ENCODE data around the gene ZNF789. TPM values are rescaled to one million over a fixed set of nuclear protein-coding genes. Genes with fewer than 3 reads are reported as not detected.

ZNF789 gene
- total and polyA plus RNA-seq, 9 of the 15 experiments (the other 6 are each of a cell fraction or from before 2014, with no cell fraction given) = 6.1 to 57.0 (median 24.8) TPM

DNA sequence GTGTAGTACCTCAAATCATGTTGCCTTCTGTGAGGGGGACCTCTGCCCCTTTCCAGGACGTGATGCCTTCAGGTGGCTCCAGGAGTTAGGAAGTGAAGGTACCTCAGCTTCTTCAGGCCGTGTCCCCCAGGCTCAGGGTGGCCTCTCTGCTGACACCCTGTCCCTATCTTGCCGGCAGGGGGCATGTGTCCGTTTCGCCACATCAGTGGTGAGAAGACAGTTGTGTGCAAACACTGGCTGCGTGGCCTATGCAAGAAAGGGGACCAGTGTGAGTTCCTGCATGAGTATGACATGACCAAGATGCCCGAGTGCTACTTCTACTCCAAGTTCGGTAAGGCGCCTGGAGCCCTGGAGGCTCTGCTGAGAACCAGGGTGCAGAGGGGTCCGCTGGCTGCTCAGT is 24.7 kb upstream of the ZNF789 start (continued):
- TF ChIP-seq, protein P1, sequence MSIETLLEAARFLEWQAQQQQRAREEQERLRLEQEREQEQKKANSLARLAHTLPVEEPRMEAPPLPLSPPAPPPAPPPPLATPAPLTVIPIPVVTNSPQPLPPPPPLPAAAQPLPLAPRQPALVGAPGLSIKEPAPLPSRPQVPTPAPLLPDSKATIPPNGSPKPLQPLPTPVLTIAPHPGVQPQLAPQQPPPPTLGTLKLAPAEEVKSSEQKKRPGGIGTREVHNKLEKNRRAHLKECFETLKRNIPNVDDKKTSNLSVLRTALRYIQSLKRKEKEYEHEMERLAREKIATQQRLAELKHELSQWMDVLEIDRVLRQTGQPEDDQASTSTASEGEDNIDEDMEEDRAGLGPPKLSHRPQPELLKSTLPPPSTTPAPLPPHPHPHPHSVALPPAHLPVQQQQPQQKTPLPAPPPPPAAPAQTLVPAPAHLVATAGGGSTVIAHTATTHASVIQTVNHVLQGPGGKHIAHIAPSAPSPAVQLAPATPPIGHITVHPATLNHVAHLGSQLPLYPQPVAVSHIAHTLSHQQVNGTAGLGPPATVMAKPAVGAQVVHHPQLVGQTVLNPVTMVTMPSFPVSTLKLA (conservative IDR thresholded peaks at IDR 0.05) = no peak
- 0 out of 2 replicates have a peak, but pooled peaks have one; percentile 30 for TF ChIP-seq XRCC5 (IDR thresholded peaks at IDR 0.05; ENCODE audit: low read depth, low read length)
- TF ChIP-seq, protein P2, sequence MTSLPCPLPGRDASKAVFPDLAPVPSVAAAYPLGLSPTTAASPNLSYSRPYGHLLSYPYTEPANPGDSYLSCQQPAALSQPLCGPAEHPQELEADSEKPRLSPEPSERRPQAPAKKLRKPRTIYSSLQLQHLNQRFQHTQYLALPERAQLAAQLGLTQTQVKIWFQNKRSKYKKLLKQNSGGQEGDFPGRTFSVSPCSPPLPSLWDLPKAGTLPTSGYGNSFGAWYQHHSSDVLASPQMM (CRISPR knock-in tag; IDR thresholded peaks at IDR 0.05) = no peak
- TF ChIP-seq, protein P3, sequence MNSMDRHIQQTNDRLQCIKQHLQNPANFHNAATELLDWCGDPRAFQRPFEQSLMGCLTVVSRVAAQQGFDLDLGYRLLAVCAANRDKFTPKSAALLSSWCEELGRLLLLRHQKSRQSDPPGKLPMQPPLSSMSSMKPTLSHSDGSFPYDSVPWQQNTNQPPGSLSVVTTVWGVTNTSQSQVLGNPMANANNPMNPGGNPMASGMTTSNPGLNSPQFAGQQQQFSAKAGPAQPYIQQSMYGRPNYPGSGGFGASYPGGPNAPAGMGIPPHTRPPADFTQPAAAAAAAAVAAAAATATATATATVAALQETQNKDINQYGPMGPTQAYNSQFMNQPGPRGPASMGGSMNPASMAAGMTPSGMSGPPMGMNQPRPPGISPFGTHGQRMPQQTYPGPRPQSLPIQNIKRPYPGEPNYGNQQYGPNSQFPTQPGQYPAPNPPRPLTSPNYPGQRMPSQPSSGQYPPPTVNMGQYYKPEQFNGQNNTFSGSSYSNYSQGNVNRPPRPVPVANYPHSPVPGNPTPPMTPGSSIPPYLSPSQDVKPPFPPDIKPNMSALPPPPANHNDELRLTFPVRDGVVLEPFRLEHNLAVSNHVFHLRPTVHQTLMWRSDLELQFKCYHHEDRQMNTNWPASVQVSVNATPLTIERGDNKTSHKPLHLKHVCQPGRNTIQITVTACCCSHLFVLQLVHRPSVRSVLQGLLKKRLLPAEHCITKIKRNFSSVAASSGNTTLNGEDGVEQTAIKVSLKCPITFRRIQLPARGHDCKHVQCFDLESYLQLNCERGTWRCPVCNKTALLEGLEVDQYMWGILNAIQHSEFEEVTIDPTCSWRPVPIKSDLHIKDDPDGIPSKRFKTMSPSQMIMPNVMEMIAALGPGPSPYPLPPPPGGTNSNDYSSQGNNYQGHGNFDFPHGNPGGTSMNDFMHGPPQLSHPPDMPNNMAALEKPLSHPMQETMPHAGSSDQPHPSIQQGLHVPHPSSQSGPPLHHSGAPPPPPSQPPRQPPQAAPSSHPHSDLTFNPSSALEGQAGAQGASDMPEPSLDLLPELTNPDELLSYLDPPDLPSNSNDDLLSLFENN (IDR thresholded peaks at IDR 0.05; ENCODE audit: low read depth in 2 of 2, low read length in 2 of 2) = no peak
- TF ChIP-seq ZFP36 (IDR thresholded peaks at IDR 0.05; ENCODE audit: low read depth, low read length, partially characterized antibody) = no peak
- no peak for TF ChIP-seq SRSF9 (IDR thresholded peaks at IDR 0.05; ENCODE audit: borderline replicate concordance, low read depth, low read length)
- TF ChIP-seq KDM2B (CRISPR knock-in tag; IDR thresholded peaks at IDR 0.05) = no peak
- TF ChIP-seq, protein P4, sequence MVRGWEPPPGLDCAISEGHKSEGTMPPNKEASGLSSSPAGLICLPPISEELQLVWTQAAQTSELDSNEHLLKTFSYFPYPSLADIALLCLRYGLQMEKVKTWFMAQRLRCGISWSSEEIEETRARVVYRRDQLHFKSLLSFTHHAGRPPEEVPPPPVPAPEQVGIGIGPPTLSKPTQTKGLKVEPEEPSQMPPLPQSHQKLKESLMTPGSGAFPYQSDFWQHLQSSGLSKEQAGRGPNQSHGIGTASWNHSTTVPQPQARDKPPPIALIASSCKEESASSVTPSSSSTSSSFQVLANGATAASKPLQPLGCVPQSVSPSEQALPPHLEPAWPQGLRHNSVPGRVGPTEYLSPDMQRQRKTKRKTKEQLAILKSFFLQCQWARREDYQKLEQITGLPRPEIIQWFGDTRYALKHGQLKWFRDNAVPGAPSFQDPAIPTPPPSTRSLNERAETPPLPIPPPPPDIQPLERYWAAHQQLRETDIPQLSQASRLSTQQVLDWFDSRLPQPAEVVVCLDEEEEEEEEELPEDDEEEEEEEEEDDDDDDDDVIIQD (CRISPR knock-in tag; IDR thresholded peaks at IDR 0.05) = no peak
- TF ChIP-seq TFAM (CRISPR knock-in tag; conservative IDR thresholded peaks at IDR 0.05) = no peak
- no peak for TF ChIP-seq PCBP2 (IDR thresholded peaks at IDR 0.05; ENCODE audit: low read depth, low read length, poor library complexity, severe bottlenecking)
- no peak for TF ChIP-seq MCM7 (IDR thresholded peaks at IDR 0.05)
- no peak for TF ChIP-seq FOXA3 (CRISPR knock-in tag; conservative IDR thresholded peaks at IDR 0.05 in 1 of 2, IDR thresholded peaks at IDR 0.05 in 1 of 2)
- no peak for TF ChIP-seq MCM2 (IDR thresholded peaks at IDR 0.05; ENCODE audit: low read depth)
- TF ChIP-seq, protein P5, sequence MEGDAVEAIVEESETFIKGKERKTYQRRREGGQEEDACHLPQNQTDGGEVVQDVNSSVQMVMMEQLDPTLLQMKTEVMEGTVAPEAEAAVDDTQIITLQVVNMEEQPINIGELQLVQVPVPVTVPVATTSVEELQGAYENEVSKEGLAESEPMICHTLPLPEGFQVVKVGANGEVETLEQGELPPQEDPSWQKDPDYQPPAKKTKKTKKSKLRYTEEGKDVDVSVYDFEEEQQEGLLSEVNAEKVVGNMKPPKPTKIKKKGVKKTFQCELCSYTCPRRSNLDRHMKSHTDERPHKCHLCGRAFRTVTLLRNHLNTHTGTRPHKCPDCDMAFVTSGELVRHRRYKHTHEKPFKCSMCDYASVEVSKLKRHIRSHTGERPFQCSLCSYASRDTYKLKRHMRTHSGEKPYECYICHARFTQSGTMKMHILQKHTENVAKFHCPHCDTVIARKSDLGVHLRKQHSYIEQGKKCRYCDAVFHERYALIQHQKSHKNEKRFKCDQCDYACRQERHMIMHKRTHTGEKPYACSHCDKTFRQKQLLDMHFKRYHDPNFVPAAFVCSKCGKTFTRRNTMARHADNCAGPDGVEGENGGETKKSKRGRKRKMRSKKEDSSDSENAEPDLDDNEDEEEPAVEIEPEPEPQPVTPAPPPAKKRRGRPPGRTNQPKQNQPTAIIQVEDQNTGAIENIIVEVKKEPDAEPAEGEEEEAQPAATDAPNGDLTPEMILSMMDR (IDR thresholded peaks at IDR 0.05 in 2 of 3, conservative IDR thresholded peaks at IDR 0.05 in 1 of 3; ENCODE audit: insufficient read depth in 2 of 3, low read depth in 1 of 3, low read length in 3 of 3) = peak; percentile 37 to 55 (median 45); a peak in 5 of 6 replicates
- TF ChIP-seq DPF2 (IDR thresholded peaks at IDR 0.05) = no peak
- TF ChIP-seq, protein P6, sequence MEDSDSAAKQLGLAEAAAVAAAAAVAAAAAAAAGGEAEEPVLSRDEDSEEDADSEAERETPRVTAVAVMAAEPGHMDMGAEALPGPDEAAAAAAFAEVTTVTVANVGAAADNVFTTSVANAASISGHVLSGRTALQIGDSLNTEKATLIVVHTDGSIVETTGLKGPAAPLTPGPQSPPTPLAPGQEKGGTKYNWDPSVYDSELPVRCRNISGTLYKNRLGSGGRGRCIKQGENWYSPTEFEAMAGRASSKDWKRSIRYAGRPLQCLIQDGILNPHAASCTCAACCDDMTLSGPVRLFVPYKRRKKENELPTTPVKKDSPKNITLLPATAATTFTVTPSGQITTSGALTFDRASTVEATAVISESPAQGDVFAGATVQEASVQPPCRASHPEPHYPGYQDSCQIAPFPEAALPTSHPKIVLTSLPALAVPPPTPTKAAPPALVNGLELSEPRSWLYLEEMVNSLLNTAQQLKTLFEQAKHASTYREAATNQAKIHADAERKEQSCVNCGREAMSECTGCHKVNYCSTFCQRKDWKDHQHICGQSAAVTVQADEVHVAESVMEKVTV (CRISPR knock-in tag; IDR thresholded peaks at IDR 0.05) = no peak
- TF ChIP-seq ZNF384 (IDR thresholded peaks at IDR 0.05; ENCODE audit: low read depth, low read length) = no peak
- TF ChIP-seq ZNF354B (CRISPR knock-in tag; IDR thresholded peaks at IDR 0.05) = no peak

Data from K562 (cell line).